IPS DF 19.7 (cell line): Measurements from ENCODE around the gene EP300.
"Not testable (repeated sequence)": the region's sequence is repeated elsewhere in the genome, so short reads cannot be mapped to it uniquely, and the experiment has no call there.

Experiments used
- DNase-seq: peaks from one replicate; pipeline ENCODE4 v3.0.0-alpha.2; 2013; ENCODE audit warnings: low read depth, low spot score

EP300 gene

GRCh38 chr22:41147722-41148121 is 55.3 kb downstream of the EP300 start:
- DNase-seq, result no peak

- no peak for DNase-seq
Observed at GRCh38 chr22:41152902-41153301, 60.5 kb downstream of the EP300 start.

- no peak for DNase-seq
Observed at GRCh38 chr22:41157083-41157482, 64.7 kb downstream of the EP300 start.

- DNase-seq, result no peak
Observed at GRCh38 chr22:41169157-41169556, 76.8 kb downstream of the EP300 start.

- DNase-seq, result no peak
Observed at GRCh38 chr22:41171996-41172395, 79.6 kb downstream of the EP300 start.

- no peak for DNase-seq
Observed at GRCh38 chr22:41175546-41175945, 83.2 kb downstream of the EP300 start.

GRCh38 chr22:41177040-41177621 is 84.7 kb downstream of the EP300 start:
- DNase-seq, result no peak

GRCh38 chr22:41177622-41178424 is 85.4 kb downstream of the EP300 start:
- DNase-seq, result no peak

- no peak for DNase-seq
Observed at GRCh38 chr22:41178425-41178975, 86.1 kb downstream of the EP300 start.

- DNase-seq, result not testable (repeated sequence)
Observed at GRCh38 chr22:41180362-41180761, 88.0 kb downstream of the EP300 start.

GRCh38 chr22:41180926-41181325 is 88.5 kb downstream of the EP300 start:
- DNase-seq, result no peak

GRCh38 chr22:41181349-41182241 is 89.2 kb downstream of the EP300 start:
- DNase-seq, result no peak

GRCh38 chr22:41184679-41185078 is 92.3 kb downstream of the EP300 start:
- peak; percentile 82 for DNase-seq

GRCh38 chr22:41191467-41191866 is 99.1 kb downstream of the EP300 start:
- DNase-seq, result no peak

- no peak for DNase-seq
Observed at GRCh38 chr22:41193829-41194228, 101.4 kb downstream of the EP300 start.

- DNase-seq, result no peak
Observed at GRCh38 chr22:41197038-41197972, 104.9 kb downstream of the EP300 start.

GRCh38 chr22:41198027-41198580 is 105.7 kb downstream of the EP300 start:
- DNase-seq, result no peak

GRCh38 chr22:41201141-41201540 is 108.7 kb downstream of the EP300 start:
- no peak for DNase-seq

- DNase-seq, result no peak
Observed at GRCh38 chr22:41203118-41203517, 110.7 kb downstream of the EP300 start.

GRCh38 chr22:41204066-41204465 is 111.7 kb downstream of the EP300 start:
- no peak for DNase-seq
